ENCODE data around the gene FLRT1. TPM values are rescaled to one million over a fixed set of nuclear protein-coding genes. Genes with fewer than 3 reads are reported as not detected.

FLRT1 gene
- total RNA-seq, 1 donor from 2014 or later = 0.54 TPM

DNA sequence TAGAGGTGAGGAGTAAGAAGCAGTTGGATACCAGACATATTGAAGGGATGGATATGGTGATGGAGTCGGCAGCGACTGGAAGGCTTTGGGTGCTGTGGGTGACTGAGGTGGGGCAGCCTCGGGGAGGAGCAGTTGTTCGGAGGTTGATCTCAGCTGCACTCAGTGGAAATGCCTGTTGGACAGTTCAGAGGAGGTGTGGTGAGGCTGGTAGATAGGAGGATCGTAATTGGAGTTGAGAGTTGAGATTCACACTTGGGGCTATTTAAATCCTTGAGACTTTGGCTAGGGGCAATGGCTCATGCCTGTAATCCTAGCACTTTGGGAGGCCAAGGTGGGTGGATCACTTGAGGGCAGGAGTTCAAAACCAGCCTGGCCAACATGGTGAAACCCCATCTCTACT lies 42.6 kb upstream of the FLRT1 start:
- no peak for DNase-seq (ENCODE audit: extremely low spot score, unreplicated experiment)
- Mint-ChIP-seq H3K36me3 (ENCODE audit: unreplicated experiment) (peaks cover 25% of the 10 kb centered on the region), H3K27me3 (ENCODE audit: unreplicated experiment) (no peaks in the 10 kb centered on the region), H3K4me3 (ENCODE audit: unreplicated experiment) (no peak overlapping the region), H3K27ac (ENCODE audit: unreplicated experiment) (no peak overlapping the region), H3K4me1 (ENCODE audit: unreplicated experiment) (peaks cover 3% of the 10 kb centered on the region), H3K9me3 (ENCODE audit: unreplicated experiment) (no peaks in the 10 kb centered on the region)
- TF ChIP-seq, protein P1, sequence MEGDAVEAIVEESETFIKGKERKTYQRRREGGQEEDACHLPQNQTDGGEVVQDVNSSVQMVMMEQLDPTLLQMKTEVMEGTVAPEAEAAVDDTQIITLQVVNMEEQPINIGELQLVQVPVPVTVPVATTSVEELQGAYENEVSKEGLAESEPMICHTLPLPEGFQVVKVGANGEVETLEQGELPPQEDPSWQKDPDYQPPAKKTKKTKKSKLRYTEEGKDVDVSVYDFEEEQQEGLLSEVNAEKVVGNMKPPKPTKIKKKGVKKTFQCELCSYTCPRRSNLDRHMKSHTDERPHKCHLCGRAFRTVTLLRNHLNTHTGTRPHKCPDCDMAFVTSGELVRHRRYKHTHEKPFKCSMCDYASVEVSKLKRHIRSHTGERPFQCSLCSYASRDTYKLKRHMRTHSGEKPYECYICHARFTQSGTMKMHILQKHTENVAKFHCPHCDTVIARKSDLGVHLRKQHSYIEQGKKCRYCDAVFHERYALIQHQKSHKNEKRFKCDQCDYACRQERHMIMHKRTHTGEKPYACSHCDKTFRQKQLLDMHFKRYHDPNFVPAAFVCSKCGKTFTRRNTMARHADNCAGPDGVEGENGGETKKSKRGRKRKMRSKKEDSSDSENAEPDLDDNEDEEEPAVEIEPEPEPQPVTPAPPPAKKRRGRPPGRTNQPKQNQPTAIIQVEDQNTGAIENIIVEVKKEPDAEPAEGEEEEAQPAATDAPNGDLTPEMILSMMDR (IDR thresholded peaks at IDR 0.05) = no peak

DNA sequence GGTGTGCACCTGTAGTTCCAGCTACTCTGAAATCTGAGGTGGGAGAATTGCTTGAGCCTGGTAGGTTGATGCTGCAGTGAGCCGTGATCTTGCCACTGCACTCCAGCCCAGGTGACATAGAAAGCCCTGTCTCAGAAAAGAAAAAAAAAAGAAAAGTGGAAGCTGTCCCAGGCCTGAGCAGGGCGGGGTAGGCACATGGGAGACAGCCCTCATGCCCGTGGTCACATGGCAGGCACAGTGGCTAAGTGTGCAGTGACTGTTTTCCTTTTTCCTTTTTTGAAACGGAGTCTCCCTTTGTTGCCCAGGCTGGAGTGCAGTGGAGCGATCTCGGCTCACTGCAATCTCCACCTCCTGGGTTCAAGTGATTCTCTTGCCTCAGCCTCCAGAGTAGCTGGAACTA lies 41.7 kb upstream of the FLRT1 start:
- Mint-ChIP-seq H3K4me3 (ENCODE audit: unreplicated experiment) (no peak overlapping the region), H3K27me3 (ENCODE audit: unreplicated experiment) (no peaks in the 10 kb centered on the region), H3K9me3 (ENCODE audit: unreplicated experiment) (no peaks in the 10 kb centered on the region), H3K4me1 (ENCODE audit: unreplicated experiment) (no peaks in the 10 kb centered on the region), H3K36me3 (ENCODE audit: unreplicated experiment) (peaks cover 19% of the 10 kb centered on the region), H3K27ac (ENCODE audit: unreplicated experiment) (no peak overlapping the region)
- TF ChIP-seq, protein P1 (IDR thresholded peaks at IDR 0.05) = no peak
- DNase-seq (ENCODE audit: extremely low spot score, unreplicated experiment) = no peak

GRCh38 chr11:63996512-63996911 lies 39.2 kb upstream of the FLRT1 start:
- no peak for DNase-seq (ENCODE audit: extremely low spot score, unreplicated experiment)
- no peaks in the 10 kb centered on the region for H3K9me3 Mint-ChIP-seq (ENCODE audit: unreplicated experiment)
- peaks cover 5% of the 10 kb centered on the region for H3K4me1 Mint-ChIP-seq (ENCODE audit: unreplicated experiment)
- no peak overlapping the region for H3K4me3 Mint-ChIP-seq (ENCODE audit: unreplicated experiment)
- H3K27ac Mint-ChIP-seq (ENCODE audit: unreplicated experiment) = no peak overlapping the region
- TF ChIP-seq, protein P1 (IDR thresholded peaks at IDR 0.05) = no peak
- no peaks in the 10 kb centered on the region for H3K27me3 Mint-ChIP-seq (ENCODE audit: unreplicated experiment)
- peaks cover 9% of the 10 kb centered on the region for H3K36me3 Mint-ChIP-seq (ENCODE audit: unreplicated experiment)

DNA sequence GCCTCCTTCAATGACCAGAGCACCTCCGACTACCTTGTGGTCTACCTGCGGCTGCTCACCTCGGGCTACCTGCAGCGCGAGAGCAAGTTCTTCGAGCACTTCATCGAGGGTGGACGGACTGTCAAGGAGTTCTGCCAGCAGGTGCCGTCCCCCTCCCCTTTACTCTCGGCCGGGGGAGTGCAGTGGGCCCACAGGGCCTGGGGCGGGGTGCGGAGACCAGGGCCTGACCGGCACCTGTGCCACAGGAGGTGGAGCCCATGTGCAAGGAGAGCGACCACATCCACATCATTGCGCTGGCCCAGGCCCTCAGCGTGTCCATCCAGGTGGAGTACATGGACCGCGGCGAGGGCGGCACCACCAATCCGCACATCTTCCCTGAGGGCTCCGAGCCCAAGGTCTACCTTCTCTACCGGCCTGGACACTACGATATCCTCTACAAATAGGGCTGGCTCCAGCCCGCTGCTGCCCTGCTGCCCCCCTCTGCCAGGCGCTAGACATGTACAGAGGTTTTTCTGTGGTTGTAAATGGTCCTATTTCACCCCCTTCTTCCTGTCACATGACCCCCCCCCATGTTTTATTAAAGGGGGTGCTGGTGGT lies 38.5 kb upstream of the FLRT1 start:
- Mint-ChIP-seq H3K4me3 (ENCODE audit: unreplicated experiment) (no peak overlapping the region), H3K27ac (ENCODE audit: unreplicated experiment) (no peak overlapping the region), H3K4me1 (ENCODE audit: unreplicated experiment) (peaks cover 12% of the 10 kb centered on the region), H3K27me3 (ENCODE audit: unreplicated experiment) (no peaks in the 10 kb centered on the region), H3K9me3 (ENCODE audit: unreplicated experiment) (no peaks in the 10 kb centered on the region), H3K36me3 (ENCODE audit: unreplicated experiment) (peaks cover 4% of the 10 kb centered on the region)
- DNase-seq (ENCODE audit: extremely low spot score, unreplicated experiment) = no peak
- TF ChIP-seq, protein P1 (IDR thresholded peaks at IDR 0.05) = no peak

DNA sequence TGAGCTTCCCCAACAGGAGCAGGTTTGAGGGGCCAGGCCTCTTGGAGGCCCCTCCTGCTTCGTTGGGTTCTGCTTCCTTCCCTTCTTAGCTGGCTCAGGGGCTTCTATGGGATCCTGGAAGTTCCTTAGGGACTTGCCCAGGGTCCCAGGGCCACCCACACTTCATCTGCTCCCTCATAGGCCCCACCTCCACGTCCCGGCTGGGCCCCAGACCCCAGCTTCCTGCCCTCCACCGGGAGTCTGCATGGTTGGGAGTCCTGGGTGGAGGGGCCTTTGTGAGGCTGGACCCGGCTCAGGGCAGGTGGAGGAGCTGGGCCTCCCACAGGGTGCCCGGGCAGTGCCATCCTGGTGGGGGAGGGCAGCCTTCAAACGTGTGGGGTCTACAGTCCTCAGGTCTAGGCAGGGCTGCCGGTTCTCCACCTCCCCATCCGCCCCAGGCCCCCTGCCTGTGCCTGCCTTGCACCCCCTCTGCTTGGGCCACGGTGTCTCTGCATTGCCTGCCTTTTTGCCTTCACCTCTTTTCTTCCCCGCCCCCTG lies 37.9 kb upstream of the FLRT1 start:
- Mint-ChIP-seq H3K9me3 (ENCODE audit: unreplicated experiment) (no peaks in the 10 kb centered on the region), H3K36me3 (ENCODE audit: unreplicated experiment) (peaks cover 4% of the 10 kb centered on the region), H3K4me3 (ENCODE audit: unreplicated experiment) (no peak overlapping the region), H3K4me1 (ENCODE audit: unreplicated experiment) (peaks cover 13% of the 10 kb centered on the region), H3K27me3 (ENCODE audit: unreplicated experiment) (no peaks in the 10 kb centered on the region), H3K27ac (ENCODE audit: unreplicated experiment) (no peak overlapping the region)
- TF ChIP-seq, protein P1 (IDR thresholded peaks at IDR 0.05) = no peak
- DNase-seq (ENCODE audit: extremely low spot score, unreplicated experiment) = no peak

All from osteocyte (in vitro differentiated cells).